Measurements from ENCODE around the gene RITA1.

The RITA1 gene

DNA sequence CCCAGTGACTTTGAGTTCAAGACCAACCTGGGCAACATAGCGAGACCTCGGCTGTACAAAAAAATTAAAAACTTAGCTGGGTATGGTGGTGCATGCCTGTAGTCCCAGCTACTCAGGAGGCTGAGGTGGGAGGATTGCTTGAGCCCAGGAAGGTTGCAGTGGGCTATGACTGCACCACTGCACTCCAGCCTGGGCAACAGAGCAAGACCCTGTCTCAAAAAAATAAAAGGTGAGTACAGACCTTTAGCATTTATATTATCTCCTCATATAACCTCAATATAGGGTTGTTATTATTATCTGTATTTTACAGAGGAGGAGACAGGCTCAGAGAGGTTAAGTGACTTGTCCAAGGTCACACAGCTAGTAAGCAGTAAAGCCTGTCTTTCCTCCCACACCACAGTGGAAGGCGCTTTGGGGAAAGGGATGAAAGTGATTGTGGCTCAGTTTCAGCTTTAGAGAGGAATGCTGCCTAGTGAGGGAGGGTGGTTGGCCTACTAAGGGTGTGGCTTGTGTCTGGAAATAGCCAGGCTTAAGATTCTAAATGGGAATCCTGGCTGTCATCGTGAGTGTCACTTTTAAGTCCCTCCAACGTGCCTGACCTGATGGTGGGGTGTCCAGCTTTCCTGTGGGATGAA, 43.0 kb downstream of the RITA1 start:
- DNase-seq (ENCODE audit: low spot score), result no peak
- TF ChIP-seq, protein P1, sequence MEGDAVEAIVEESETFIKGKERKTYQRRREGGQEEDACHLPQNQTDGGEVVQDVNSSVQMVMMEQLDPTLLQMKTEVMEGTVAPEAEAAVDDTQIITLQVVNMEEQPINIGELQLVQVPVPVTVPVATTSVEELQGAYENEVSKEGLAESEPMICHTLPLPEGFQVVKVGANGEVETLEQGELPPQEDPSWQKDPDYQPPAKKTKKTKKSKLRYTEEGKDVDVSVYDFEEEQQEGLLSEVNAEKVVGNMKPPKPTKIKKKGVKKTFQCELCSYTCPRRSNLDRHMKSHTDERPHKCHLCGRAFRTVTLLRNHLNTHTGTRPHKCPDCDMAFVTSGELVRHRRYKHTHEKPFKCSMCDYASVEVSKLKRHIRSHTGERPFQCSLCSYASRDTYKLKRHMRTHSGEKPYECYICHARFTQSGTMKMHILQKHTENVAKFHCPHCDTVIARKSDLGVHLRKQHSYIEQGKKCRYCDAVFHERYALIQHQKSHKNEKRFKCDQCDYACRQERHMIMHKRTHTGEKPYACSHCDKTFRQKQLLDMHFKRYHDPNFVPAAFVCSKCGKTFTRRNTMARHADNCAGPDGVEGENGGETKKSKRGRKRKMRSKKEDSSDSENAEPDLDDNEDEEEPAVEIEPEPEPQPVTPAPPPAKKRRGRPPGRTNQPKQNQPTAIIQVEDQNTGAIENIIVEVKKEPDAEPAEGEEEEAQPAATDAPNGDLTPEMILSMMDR (IDR thresholded peaks at IDR 0.05; ENCODE audit: extremely low read depth, missing control alignments), result no peak

DNA sequence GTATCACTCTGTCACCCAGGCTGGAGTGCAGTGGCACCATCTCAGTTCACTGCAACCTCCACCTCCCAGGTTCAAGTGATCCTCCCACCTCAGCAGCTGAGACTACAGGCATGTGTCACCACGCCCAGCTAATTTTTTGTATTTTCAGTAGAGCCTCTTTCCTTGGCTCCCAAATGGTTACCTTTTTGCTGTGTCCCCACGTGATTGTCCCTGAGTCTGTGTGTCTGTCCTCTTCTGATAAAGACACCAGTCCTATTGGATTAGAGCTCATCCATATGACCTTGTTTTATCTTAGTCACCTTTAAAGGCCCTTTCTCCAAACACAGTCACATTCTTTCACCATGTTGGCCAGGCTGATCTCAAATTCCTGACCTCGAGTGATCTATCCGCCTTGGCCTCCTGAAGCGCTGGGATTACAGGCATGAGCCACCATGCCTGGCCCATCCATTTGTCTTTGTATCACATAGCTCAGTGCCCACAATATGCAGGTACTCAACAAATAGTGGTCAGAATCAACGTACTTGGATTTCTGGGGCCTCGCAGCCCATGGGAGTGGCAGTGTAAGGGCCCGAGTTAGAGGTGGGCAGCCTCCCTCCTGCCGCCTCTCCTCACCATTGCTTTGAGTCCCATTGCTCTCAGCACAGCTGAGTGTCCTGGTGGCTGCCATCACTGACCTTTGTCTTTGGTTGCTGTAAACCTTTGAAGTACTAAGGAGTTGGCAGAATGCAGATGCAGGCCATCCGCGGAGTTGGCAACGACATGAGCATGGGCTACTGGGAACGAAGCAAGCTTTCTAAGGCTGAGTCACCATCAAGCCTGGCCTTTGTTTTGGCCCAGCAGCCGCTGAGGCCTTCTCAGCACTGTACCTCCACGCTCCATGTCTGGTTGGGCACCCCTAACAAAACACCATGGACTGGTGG, 45.1 kb downstream of the RITA1 start:
- no peak for DNase-seq (ENCODE audit: low spot score)
- TF ChIP-seq, protein P1 (IDR thresholded peaks at IDR 0.05; ENCODE audit: extremely low read depth, missing control alignments), result no peak

DNA sequence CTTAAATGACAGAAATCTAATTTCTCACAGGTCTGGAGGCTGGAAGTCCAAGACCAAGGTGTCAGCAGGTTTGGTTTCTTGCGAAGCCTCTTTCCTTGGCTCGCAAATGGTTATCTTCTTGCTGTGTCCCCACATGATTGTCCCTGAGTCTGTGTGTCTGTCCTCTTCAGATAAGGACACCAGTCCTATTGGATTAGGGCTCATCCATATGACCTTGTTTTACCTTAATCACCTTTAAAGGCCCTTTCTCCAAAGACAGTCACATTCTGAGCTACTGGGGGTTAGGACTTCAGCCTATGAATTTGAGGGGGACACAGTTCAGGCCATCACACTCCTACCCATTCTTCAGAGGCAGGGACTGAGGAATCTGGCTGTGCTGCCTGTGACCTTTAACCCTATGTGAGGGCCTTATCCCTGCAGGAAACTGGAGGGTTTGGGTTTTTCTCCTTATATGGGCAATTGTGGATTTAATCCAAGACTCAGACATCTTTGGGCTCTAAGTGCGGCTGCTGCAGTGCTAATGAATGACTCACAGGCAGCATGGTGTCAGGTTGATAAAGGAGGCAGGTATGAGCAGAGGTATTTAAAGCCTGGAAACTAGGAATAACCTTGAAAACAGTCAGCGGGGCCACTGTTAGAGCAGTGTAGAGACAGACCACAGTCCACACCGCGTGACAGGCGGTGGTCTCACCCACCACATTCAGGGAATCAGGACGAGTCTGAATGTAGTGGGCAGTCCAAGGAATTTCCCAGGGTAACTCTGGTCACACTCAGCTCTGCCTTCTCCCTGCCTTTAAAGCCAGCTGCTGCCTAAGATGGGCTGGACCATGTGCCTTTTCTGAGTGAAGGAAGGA, 45.9 kb downstream of the RITA1 start:
- no peak for DNase-seq (ENCODE audit: low spot score)
- TF ChIP-seq, protein P1 (IDR thresholded peaks at IDR 0.05; ENCODE audit: extremely low read depth, missing control alignments), result no peak

- DNase-seq (ENCODE audit: low spot score), result no peak
- TF ChIP-seq, protein P1 (IDR thresholded peaks at IDR 0.05; ENCODE audit: extremely low read depth, missing control alignments), result no peak
Observed at GRCh38 chr12:113232089-113232839, 46.7 kb downstream of the RITA1 start.

- TF ChIP-seq, protein P1 (IDR thresholded peaks at IDR 0.05; ENCODE audit: extremely low read depth, missing control alignments), result peak; percentile 26
- DNase-seq (ENCODE audit: low spot score), result peak; percentile 60
Observed at GRCh38 chr12:113232840-113233585, 47.5 kb downstream of the RITA1 start.

DNA sequence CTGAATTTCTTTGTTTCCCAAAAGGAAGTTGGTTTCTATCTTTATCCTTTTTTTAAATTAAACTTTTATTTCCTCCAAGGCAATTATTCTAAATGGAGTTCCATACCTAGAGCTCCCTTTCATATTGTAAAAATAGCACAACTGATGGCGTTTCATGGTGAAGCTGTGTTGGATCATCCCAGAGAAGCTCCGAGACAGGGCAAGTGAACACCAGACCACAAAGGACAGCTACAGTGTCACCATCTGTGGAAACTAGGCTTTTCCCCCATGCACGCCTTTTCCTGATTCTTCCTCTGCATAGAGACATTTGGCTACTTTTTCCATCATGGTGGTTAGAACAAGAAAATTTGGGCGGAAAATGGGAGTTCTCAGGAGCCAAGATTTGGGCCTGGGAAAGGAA, 48.4 kb downstream of the RITA1 start:
- DNase-seq (ENCODE audit: low spot score), result no peak
- TF ChIP-seq, protein P1 (IDR thresholded peaks at IDR 0.05; ENCODE audit: extremely low read depth, missing control alignments), result no peak
